Measurements from ENCODE around the gene GP9. TPM values are rescaled to one million over a fixed set of nuclear protein-coding genes. Genes with fewer than 3 reads are reported as not detected.
"Not testable (repeated sequence)": the region's sequence is repeated elsewhere in the genome, so short reads cannot be mapped to it uniquely, and the experiment has no call there.

GP9 gene
- total RNA-seq, 1 experiment from 2014 or later, result not detected

DNA sequence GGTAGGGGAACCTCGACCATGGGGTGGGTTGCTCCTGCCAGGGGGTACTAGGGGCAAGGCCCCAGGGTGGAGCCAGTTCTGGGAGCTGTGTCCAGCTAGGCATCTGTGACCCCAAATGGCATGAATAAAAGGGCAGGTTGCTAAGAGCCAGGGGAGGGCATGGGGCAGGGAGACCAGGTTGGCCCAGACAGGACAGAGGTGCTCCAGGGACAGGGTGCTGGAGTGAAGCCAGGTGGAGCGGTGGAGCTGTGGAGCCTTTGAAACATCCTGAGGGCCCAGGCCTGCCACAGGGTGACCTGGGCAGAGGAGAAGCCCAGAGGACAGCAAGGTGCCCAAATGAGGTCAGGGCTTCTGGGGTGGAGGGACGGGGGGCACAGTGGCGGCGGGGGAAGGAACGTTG lies 27.7 kb downstream of the GP9 start:
- H3K27me3 ChIP-seq (ENCODE audit: control insufficient read depth, insufficient read depth, low read length); DNase-seq; H3K36me3 ChIP-seq (replicated peaks; ENCODE audit: control insufficient read depth, insufficient read depth, low read length); H3K4me3 ChIP-seq (ENCODE audit: insufficient read depth, low read depth, low read length): not testable (repeated sequence)

DNA sequence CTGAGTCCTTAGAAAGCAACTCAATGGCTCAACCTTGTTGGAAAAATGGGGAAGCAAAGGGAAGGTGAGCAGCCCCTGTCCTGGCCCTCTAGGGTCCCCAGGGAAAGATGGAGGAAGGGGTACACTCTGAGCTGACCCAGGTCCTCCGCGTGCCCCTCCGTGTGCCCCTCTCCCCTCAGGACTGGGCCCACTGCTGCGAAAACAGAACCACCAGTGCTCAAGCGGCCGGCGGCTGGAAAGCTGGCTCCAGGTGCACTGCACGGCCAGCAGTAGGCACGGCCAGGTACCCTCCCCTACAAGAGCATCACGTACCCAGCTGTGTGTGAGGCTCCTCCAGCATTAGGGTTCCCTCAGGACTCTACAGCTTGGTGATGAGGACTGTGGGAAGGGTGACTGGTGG lies 34.7 kb downstream of the GP9 start:
- Histone ChIP-seq H3K36me3 (replicated peaks; ENCODE audit: control insufficient read depth, insufficient read depth, low read length) (peaks cover 5% of the 10 kb centered on the region), H3K4me3 (ENCODE audit: insufficient read depth, low read depth, low read length) (no peak overlapping the region), H3K27me3 (ENCODE audit: control insufficient read depth, insufficient read depth, low read length) (no peaks in the 10 kb centered on the region)
- peak; percentile 26 for DNase-seq

DNA sequence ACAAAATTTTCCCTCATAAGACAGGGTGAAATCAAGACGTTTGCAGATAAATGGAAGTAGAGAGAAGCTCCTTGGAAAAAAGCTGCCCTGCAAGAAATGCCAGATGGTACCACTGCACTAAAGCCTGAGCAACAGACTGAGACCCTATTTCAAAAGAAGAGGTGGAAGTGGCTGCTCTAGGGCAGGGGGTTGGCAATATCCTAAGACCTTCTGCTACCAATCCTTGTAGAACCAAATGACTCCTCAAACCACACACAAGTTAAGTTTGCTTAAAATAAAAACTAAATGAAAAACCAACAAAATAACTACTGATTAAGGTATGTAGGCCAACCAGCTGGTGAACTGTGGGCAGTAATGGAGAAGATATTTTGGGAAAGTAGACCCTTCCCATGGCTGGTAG lies 39.7 kb downstream of the GP9 start:
- H3K36me3 ChIP-seq (replicated peaks; ENCODE audit: control insufficient read depth, insufficient read depth, low read length), result no peaks in the 10 kb centered on the region
- no peak overlapping the region for H3K4me3 ChIP-seq (ENCODE audit: insufficient read depth, low read depth, low read length)
- no peaks in the 10 kb centered on the region for H3K27me3 ChIP-seq (ENCODE audit: control insufficient read depth, insufficient read depth, low read length)
- DNase-seq, result no peak

DNA sequence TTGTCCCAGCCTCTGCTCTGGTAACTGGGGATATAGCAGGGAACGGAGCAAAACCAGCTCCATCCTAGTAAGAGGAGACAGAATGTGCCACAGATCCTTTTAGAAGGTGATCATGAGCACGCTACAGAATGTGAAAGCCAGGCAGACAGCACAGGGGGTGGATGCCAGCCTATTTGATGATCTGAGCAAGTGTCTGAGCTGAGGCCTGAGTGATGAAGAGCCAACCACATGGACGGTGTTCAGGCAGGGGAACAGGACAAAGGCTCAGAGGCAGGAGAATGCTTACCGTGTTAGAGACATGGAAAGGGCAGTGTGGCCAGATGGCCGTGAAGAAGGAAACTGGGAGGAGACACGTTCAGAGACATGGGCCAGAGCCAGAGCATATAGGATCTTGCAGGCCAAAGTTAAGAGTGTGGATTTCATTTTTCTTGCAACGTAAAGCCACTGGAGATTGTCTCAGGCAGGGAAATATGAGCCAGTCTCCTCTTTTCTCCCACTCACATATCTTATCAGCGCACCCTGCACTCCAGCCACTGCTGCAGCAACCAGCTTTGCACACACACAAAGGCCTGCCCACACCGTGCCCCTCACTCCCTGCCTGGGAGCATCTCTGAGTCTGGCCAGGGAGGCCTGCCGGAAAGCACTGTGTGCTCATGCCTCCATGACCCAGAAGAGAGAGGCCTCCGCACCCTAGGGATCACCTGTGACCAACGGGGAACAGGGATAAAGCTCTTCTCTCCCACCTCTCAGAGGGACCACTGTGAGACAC lies 41.0 kb downstream of the GP9 start:
- no peak overlapping the region for H3K4me3 ChIP-seq (ENCODE audit: insufficient read depth, low read depth, low read length)

DNA sequence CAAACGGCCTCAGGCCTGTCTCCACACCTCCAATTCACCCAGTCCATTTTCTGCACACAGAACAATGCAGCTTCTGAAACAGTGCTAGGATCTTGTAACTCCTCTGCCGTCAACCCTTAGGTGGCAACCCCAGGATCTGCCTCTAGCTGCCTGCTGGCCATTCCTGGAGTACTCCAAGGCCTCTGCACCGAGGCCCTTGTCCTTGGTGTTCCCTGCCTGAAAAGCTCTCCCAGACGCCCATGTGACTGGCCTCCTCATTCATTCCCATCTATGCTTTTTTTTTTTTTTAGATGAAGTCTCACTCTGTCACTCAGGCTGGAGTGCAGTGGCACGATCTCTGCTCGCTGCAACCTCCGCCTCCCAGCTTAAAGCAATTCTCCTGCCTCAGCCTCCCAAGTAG lies 42.7 kb downstream of the GP9 start:
- no peaks in the 10 kb centered on the region for H3K27me3 ChIP-seq (ENCODE audit: control insufficient read depth, insufficient read depth, low read length)
- H3K36me3 ChIP-seq (replicated peaks; ENCODE audit: control insufficient read depth, insufficient read depth, low read length), result peaks cover 3% of the 10 kb centered on the region
- no peak overlapping the region for H3K4me3 ChIP-seq (ENCODE audit: insufficient read depth, low read depth, low read length)
- DNase-seq, result no peak

More for the DNA sequence above, 41.0 kb downstream of the GP9 start:
- Histone ChIP-seq H3K27me3 (ENCODE audit: control insufficient read depth, insufficient read depth, low read length) (no peaks in the 10 kb centered on the region), H3K36me3 (replicated peaks; ENCODE audit: control insufficient read depth, insufficient read depth, low read length) (peaks cover 2% of the 10 kb centered on the region)
- no peak for DNase-seq

DNA sequence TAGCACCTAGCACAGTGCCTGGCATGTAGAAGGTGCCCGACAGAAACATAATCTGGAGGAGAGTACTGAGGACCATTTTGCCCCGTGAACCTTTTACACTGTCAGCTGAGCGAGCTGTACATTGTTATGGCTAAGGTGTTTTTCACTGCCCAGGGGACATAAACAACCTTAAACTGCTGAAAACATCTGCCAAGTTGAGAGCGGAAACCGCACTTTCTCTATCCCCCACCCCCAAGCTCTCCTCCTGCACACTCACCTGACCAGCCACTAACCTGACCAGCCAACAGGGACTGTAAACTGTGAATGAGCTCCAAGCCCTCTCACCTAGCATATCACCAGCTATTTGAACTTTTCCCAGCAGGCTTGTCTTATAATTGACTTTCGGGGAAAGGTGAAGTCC lies 43.5 kb downstream of the GP9 start:
- Histone ChIP-seq H3K36me3 (replicated peaks; ENCODE audit: control insufficient read depth, insufficient read depth, low read length) (peaks cover 3% of the 10 kb centered on the region), H3K27me3 (ENCODE audit: control insufficient read depth, insufficient read depth, low read length) (no peaks in the 10 kb centered on the region), H3K4me3 (ENCODE audit: insufficient read depth, low read depth, low read length) (no peak overlapping the region)
- no peak for DNase-seq

DNA sequence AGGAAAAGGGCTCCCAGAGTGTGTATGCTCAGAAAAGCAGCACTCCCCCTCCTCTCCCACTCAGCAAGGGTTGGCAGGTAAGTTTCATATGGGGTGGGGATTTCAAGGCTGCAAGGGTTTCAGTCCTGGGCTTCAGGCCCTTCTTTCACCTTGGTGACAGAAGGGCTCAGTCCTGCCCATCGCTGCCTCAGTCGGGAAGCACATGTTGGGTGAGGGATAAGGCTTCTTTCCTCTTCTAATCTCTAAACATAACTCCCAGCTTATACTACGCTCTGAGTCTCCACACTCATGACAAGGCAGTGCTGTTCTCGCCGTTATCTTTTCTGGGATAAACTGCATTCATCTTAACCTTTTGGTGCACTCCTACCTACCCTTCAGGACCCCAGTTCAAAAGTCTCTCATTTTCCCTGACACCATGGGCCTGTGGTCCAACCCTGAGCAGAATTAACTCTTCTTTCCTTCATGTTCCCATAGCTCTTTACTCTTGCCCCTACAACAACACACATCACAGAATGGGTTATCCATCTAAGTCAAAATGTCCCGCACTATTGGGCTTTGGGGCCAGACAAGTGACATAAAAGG lies 44.0 kb downstream of the GP9 start:
- no peak for DNase-seq
- Histone ChIP-seq H3K27me3 (ENCODE audit: control insufficient read depth, insufficient read depth, low read length) (no peaks in the 10 kb centered on the region), H3K4me3 (ENCODE audit: insufficient read depth, low read depth, low read length) (no peak overlapping the region)

DNA sequence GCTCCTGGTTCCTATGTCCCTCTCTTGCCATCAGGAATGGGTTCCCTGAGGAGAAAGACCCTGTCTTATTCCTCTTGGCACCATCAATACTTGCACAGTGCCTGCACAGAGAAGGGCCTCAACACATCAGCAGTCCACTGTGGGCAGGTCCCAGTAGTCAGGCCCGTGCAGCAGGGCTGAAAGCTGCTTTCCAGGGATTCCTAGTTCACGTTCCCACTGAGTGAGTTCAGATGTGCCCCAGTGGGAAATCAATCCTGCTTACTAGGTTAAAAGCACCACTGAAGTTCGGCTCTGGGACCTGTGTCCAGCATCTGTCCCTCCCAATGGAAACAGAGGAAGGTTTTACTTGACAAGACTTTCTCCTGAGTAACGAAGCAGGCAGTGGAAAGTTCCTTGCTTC lies 45.3 kb downstream of the GP9 start:
- Histone ChIP-seq H3K27me3 (ENCODE audit: control insufficient read depth, insufficient read depth, low read length) (no peaks in the 10 kb centered on the region), H3K36me3 (replicated peaks; ENCODE audit: control insufficient read depth, insufficient read depth, low read length) (peaks cover 3% of the 10 kb centered on the region), H3K4me3 (ENCODE audit: insufficient read depth, low read depth, low read length) (no peak overlapping the region)
- DNase-seq, result no peak

More for the DNA sequence above, 44.0 kb downstream of the GP9 start:
- peaks cover 3% of the 10 kb centered on the region for H3K36me3 ChIP-seq (replicated peaks; ENCODE audit: control insufficient read depth, insufficient read depth, low read length)

DNA sequence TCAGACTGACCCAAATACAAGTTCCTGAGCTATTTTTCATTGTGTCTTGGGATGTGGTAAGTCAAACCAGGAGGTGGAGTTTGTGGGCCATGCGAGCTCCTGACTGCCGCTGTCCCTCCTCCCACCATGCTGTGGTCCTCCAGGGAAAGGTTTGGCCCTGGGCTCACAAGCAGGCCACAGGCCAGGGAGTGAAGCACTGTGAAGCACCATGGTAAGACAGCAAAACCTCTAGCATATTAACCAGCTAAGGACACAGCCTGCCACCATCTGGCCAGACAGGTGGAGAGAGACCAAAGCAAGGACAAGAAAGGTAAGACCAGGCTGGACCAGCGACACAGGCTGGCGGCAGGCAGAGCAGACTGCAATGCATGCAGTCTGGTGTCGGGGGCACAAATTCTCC lies 45.7 kb downstream of the GP9 start:
- peaks cover 3% of the 10 kb centered on the region for H3K36me3 ChIP-seq (replicated peaks; ENCODE audit: control insufficient read depth, insufficient read depth, low read length)
- H3K4me3 ChIP-seq (ENCODE audit: insufficient read depth, low read depth, low read length), result no peak overlapping the region
- DNase-seq, result peak; percentile 42
- H3K27me3 ChIP-seq (ENCODE audit: control insufficient read depth, insufficient read depth, low read length), result no peaks in the 10 kb centered on the region

DNA sequence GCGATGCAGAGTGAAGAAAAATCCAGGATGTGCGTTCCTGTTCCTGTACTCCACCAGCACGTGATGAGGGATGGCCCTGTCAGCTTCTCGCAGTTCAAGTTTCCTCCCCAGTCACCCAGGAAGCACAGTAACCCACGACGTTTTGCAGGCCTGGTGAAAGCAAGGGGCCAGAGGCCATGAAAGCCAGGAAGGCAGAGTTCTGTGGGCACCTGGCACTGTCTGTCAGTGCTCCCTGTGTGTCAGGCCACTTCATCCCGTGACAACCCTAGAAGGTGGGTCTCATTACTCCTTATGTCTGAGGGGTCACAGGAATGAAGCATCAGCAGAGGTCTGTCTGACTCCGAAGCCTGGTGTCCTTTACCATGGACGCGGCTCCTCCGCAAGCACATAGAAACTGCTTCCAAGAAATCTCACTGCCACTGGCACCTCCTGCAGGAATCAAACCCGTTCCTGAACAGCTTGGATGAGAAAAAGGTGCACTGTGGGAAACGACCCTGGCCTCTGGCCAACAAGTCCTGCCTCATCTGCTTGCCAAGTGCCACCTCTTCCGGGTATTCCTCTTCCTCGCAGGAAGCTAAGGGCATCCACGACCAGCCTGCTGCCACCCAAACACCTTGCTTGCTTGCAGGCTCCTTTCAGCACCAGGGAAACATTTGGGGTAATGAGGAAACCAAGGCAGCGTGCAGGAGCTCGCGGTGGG lies 46.4 kb downstream of the GP9 start:
- H3K36me3 ChIP-seq (replicated peaks; ENCODE audit: control insufficient read depth, insufficient read depth, low read length), result peaks cover 3% of the 10 kb centered on the region
- DNase-seq, result no peak
- H3K27me3 ChIP-seq (ENCODE audit: control insufficient read depth, insufficient read depth, low read length), result no peaks in the 10 kb centered on the region
- H3K4me3 ChIP-seq (ENCODE audit: insufficient read depth, low read depth, low read length), result no peak overlapping the region

DNA sequence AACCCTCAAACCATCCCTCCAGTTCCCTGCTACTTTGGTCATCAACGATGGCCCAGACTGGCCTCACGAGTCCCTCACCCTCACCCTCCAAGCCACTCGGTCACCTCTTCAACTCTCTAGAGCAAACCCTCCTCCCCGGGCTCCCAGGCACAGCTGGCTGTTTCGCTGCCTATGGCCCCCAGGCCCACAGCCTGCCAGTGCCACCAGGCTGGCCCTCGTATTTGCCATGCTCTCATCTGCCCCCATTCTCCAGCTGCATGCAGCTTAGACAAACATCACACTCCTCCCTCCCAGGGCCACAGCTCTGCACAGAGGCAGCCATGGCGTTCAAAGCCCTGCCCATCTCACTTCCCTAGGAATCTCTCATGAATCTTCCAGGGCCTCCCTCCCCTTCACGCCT lies 47.2 kb downstream of the GP9 start:
- peak; percentile 32 for DNase-seq
- H3K36me3 ChIP-seq (replicated peaks; ENCODE audit: control insufficient read depth, insufficient read depth, low read length), result peaks cover 3% of the 10 kb centered on the region
- H3K4me3 ChIP-seq (ENCODE audit: insufficient read depth, low read depth, low read length), result no peak overlapping the region
- no peaks in the 10 kb centered on the region for H3K27me3 ChIP-seq (ENCODE audit: control insufficient read depth, insufficient read depth, low read length)

DNA sequence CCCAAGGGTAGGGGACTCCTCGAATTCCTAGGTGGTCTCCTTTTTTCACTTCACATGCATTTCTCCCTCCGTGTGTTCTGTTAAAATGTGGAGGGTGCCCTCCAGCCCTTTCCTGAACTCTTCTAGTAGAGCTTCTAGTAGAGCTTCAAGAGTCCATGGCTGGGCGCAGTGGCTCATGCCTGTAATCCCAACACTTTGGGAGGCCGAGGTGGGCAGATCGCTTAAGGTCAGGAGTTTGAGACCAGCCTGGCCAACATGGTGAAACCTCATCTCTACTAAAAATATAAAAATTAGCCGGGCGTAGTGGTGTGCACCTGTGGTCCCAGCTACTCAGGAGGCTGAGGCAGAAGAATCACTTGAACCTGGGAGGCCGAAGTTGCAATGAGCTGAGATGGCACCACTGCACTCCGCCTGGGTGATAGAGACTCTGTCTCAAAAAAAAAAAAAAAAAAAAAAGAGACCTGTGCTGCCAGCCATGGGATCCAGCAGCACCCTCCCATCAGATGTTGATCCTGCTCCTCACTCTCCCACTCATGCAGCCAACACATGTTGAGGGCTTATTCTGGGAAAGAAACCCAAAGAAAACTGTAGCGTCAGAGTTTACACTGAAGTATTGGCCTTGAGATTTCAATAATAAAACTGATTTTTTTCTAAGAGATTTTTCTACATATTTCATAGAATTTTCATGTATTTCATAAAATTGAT lies 50.6 kb downstream of the GP9 start:
- not testable (repeated sequence) for H3K27me3 ChIP-seq (ENCODE audit: control insufficient read depth, insufficient read depth, low read length); H3K4me3 ChIP-seq (ENCODE audit: insufficient read depth, low read depth, low read length); DNase-seq; H3K36me3 ChIP-seq (replicated peaks; ENCODE audit: control insufficient read depth, insufficient read depth, low read length)
